IPS DF 4.7 (cell line): ENCODE results near the gene KLF6.

Experiments
- DNase-seq: peaks from one replicate; pipeline ENCODE4 v3.0.0-alpha.2; 2013; ENCODE audit warnings: low spot score; ENCODE audit errors: extremely low read depth

Gene KLF6

GRCh38 chr10:3787816-3788215 is 2.8 kb upstream of the KLF6 start:
- DNase-seq = no peak

DNA sequence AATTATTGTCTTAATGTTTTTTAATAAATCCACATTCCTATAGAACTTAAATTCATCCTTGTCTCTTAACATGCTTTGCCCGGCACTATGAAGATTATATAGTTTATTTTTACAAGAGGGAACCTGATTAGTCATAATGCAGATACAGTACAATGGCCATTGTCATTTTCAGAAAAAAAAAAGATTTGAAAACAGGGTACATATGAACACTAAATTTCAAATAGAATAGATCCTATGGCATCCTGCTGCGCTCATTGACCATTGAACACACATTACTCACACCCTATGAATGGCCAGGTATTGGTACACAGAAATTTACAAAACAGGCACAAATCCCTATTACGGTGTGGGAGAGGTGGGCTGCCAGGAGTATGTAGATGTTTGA is 2.0 kb upstream of the KLF6 start:
- DNase-seq = no peak

- no peak for DNase-seq
These were observed 1.4 kb upstream of the KLF6 start for GRCh38 chr10:3786295-3787015.

- DNase-seq = no peak
These were observed 852 bp upstream of the KLF6 start for GRCh38 chr10:3785851-3786271.

DNA sequence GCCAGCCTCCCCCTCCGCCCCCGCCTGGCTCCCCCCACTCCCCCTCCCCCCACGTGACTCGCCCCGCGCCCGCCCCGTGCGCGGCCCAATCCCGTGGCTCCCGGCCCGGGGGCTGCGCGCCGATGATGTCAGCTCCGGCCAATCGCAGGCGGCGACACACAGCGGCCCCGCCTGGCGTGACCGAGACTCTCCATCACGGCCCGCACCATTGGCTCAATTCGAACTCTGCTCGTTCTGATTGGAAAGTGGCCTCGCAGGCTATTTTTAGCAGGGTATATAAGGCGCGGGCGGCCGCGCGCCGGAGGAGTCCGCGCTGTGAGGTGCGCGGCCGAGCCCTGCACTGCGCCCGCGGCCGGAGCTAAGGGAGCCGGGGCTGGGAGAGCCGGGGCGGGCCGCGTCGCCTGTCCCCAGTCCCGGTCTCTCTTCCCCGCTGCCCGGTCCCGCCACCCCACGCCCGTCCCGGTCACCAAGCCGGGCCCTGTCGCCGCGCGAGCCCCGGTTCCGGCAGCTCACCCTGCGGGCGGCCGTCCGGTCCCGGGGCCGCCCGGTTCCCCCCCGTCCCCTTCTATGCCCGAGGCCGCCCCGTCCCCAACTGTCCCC is 342 bp upstream of the KLF6 start:
- no peak for DNase-seq

GRCh38 chr10:3783682-3784432 is 1.2 kb downstream of the KLF6 start:
- DNase-seq = no peak

DNA sequence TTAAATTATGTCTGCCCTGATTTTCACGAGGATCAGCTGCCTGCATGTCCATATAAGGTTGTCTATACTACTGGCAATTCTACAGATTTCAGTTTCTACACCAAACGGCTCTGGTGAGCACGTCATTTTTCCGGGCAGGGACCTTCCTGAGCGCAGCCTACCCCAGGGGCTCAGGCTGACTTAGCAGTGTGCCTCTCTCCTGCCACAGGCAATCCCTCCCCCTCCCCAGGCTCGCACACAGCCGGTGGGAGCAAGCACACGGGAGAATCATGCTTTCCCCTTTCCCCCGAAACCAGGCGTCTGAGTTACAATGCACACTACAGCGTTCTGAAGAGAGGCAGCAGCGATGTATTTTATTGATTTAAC is 1.7 kb downstream of the KLF6 start:
- DNase-seq = no peak

DNA sequence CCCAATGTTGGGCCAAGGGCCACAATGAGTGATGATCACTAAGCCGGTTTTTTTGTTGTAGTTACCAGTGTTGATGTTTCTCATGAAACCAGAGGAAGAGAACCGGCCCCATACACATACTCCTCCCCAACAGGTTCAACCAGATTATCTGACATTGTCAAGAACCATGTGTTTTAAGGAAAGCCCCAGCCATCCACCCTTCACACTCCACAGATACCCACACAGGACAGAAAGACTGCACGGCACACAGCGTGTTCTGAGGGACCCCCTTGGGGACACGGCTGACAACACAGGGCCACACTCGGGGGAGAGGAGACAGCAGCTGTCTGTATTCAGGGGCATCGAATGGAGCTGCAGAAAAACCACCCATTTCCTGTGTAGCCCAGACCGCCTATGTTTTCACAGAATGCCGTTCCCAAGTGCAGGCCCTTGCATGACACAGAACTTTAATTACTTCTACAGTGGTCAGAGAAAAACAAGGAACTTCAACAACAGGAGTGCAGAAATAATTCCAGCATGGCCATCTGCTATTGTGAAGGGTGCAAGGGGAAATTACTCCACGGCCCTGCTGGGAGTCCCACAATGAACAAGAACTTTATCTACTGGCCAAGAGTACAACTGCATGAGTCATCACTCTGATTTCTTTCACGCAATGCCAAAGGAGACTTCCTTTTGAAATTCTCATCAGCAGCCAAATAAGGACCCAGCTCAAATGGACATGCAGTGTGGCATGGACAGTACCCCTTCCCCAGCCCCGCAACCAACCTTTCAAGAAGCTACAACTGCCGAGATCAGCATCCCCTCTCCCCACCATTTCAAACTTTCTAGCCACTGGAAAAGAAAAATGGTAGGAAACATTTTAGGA is 2.3 kb downstream of the KLF6 start:
- no peak for DNase-seq

GRCh38 chr10:3782146-3782450 is 2.9 kb downstream of the KLF6 start:
- no peak for DNase-seq

GRCh38 chr10:3781468-3782145 is 3.4 kb downstream of the KLF6 start:
- no peak for DNase-seq

- DNase-seq = no peak
These were observed 4.1 kb downstream of the KLF6 start for GRCh38 chr10:3780771-3781467.

- no peak for DNase-seq
These were observed 4.8 kb downstream of the KLF6 start for GRCh38 chr10:3780021-3780770.

DNA sequence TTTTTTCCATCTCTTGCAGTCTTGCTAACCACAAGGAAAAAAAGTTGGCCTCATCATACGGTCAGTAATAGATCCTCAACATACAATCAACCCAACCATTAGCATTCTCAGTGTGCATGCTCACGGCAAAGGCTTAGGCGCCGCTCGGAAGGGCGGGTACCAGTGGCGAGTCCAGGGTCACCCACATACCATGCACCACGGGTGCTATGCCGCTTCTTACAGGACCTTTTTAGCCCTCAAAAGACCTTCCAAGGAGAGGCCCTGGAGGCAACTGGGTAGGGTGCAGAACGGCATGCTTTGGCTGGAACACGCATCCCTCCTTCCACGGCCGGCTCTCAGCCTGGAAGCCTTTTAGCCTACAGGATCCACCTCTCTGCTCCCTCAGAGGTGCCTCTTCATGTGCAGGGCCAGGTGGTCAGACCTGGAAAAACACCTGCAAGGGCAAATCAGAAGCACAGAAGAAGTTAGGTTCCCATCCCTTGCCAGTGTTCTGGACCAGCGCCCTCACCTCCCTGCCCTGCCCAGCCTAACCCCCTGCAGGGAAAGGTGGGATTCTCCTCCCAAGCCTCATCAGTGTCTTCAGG is 5.8 kb downstream of the KLF6 start:
- no peak for DNase-seq

DNA sequence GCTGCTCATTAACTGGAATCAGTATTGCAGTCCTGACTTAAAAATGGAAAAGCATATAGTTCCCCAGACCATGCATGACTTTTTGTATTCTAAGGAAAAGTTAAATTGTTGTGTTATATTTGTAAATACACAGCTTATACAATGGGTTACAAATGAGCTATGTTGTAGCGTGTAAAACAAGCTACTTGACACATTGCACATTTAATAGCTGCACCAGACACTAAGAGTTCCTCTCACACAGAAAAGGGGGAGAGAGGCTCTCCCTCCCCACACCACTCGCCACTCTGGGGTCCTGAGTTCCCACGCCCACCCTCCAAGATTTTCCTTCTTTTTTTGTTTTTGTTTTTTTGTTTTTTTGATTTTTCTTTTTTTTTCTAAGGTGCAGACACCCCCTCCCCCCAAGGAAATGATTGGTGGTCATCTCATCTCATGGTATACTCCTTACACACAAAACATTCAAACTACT is 6.3 kb downstream of the KLF6 start:
- no peak for DNase-seq

- DNase-seq = no peak
These were observed 6.9 kb downstream of the KLF6 start for GRCh38 chr10:3777981-3778691.

- no peak for DNase-seq
These were observed 8.0 kb downstream of the KLF6 start for GRCh38 chr10:3776796-3777571.

GRCh38 chr10:3775696-3776551 is 9.1 kb downstream of the KLF6 start:
- DNase-seq = no peak
